HS-27A (cell line): Measurements from ENCODE around the gene CASS4.
A peak's percentile ranks its signal among the peaks of the same experiment; 100 is the strongest.
"Not testable (repeated sequence)": the region's sequence is repeated elsewhere in the genome, so short reads cannot be mapped to it uniquely, and the experiment has no call there.

ENCODE experiments used
- DNase-seq: peaks from one replicate; pipeline ENCODE4 v3.0.0-alpha.2; 2012; ENCODE audit warnings: low read depth, missing footprints

Gene CASS4

DNA sequence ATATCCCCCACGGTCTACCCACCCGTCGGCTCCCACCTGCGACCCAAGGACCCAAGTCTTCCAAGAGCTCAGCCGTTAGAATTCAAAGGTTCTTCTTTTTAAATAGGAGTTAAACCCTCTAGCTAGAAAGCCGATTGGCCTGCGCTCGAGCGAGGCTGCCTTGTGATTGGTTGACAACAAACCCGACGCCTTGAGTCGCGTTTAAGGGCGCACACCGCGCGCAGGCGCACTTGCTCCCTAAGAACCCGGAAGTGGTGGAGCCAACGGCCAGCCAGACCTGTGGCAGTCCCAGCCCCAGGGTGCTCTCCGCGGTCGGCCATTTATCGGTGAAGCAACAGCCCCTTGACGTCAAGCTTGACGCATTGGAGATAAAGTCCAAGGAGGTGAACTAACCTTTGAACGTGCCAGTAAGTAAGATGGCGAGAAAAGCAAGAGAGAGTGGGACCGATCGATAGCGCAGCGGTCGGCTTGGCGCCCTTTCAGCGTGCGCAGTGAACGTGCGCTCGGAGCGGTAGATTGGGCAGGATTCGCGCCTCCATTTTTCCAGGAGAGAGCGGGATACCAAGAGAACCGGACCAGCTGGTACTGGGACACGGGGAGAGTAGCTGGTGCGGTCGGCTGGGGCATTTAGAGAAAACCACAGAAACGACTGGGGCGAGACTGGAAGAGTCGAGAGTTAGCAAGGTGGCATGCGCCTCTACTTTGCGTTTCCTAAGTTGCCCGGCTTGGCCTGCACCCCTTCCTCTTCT lies 19.8 kb upstream of the CASS4 start, which contains the start of the genes AURKA and CSTF1:
Gene AURKA, minus strand, starts transcription at position 84 of the 749 bp plus-strand sequence. CDS start 4,018 bp downstream, outside the sequence.
Gene CSTF1, plus strand, starts transcription at position 514 of the 749 bp plus-strand sequence. CDS start 2,908 bp downstream, outside the sequence.
- peak; percentile 100 for DNase-seq

DNA sequence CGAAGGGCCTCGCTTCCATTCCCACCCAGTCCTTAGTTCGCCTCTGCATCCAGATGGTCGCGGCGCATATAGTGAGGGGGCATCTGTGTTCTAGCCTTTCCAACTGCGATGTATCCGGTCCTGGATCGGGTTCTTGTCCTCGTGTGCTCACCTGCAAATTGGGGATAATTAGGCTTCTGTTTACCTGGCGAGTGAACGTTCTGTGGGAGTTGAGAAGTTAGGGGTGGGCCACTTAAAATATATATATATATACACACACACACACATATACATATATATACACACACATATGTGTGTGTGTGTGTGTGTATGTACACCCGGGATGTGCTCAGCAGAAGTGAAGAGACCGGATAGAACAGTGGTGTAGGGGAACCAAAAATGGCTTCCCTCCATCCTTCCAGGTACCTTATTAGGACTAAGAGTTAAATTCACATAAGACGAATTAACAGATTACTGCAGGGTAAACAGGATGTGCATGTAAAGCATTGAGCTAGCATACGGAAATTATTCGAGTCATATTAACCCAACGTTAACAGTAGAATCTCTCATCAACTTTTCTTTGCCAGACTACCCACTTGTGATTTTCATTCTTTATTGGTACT lies 19.1 kb upstream of the CASS4 start:
- DNase-seq = no peak

DNA sequence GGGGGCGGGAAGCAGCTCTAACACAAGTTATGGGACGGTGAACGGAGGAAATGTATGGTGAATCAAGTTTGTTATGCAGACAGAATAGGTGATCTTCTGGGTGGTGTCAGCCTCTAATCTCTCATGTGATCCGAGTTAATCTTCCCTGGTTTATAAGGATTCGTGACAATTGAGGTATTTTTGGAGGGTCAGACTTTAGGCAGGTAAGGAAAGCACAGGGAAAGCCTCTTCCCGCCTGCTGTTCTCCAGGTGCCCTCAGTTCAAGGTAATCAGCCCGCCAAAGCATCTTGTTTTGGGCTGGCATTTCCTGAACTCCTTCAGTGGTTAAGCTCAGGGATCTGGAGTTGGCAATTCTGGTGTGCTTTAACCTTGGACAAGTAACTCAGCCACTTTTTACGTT lies 18.4 kb upstream of the CASS4 start:
- DNase-seq = no peak

DNA sequence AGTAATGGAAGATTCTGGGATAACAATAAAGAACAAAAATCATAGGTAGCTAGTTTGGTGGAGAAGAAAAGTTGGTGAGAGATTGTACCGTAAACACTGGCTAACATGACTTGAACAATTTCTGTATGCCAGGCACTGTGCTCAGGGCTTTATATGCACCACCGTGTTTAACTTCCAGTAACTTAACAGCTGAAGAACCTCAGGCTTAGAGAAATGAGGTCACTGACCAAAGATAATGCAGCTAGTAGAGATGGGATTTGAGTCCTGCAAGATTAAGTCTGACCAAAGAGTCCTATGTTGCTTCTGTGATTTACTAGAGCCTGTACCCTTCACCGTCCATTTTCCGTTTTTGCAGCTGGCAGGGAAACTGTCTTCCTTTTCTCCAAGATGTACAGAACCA lies 16.9 kb upstream of the CASS4 start:
- DNase-seq = no peak

DNA sequence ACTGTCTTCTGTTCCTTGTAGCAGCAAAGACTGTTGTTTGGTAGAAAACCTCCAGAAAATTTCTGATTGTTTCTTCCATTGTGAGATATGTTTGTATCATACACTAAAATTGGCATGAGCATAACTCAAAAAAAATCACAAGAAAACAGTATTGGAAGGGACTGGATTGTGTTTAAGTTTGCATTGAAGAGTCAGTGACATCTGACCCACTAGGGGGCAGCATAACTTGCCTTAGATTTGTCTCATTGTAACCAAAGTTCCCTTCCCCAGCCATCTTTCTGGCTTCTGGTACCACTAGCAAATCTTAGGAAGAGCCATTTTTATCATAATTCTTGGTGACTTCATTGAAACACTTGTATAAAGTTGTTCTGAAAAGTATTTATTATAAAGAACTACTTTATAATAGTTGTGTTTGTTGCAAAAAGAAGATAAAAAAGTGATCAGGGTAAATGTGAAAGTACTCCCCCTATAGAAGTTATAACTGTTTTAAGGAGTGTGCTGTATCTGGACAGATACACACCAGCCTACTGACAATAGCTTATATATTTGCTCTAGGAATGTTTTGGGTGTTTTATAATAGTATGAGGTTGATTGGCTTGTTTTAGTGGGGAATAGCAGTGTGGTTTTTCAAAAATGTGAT lies 11.9 kb upstream of the CASS4 start:
- DNase-seq = peak; percentile 51

DNA sequence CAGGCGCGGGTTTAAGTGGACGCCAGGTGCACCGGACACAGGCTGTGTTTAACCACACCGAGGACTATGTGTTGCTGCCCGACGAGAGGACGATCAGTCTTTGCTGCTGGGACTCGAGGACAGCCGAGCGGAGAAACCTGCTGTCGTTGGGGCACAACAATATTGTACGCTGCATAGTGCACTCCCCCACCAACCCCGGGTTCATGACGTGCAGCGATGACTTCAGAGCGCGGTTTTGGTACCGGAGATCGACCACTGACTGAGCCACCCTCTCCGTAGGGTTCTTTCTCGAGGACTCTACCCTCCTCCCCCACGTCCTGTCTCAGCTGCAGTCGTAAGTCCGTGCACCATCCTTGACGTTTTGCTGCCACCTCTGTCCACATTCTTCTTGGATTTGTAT lies 8.6 kb upstream of the CASS4 start:
- DNase-seq = no peak

DNA sequence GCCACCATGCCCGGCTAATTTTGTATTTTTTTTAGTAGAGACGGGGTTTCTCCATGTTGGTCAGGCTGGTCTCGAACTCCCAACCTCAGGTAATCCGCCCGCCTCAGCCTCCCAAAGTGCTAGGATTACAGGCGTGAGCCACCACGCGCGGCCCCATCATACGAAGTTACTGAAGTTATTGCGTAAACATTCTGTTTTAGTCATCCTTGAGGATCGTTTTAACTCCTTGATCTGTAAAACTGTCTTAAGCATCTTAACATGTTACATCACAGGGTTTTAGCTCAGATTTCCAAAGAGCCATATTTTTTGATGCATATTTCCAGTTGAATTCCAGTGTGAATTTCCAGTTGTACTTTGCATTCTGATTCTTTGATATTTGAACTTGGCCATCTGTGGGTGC lies 6.7 kb upstream of the CASS4 start:
- not testable (repeated sequence) for DNase-seq

DNA sequence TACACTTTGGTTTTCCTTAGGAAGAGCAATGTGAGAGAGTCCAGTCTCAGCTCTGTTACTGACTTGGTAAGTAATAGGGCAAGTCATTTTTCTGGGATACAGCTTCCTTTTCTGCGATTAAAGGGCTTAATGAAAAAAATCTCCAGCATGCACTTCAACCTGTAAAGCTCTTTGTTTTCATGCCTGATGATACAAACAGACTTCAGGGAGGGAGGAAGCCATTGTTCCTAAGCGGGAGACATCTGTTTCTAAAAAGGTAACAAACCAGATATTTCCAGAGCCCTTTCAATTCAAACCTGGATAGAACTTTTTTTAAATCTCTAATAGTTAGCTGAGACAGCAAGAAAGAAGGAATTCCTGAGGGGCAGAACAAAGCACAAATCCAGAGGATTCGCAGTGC lies 5.2 kb upstream of the CASS4 start:
- no peak for DNase-seq

DNA sequence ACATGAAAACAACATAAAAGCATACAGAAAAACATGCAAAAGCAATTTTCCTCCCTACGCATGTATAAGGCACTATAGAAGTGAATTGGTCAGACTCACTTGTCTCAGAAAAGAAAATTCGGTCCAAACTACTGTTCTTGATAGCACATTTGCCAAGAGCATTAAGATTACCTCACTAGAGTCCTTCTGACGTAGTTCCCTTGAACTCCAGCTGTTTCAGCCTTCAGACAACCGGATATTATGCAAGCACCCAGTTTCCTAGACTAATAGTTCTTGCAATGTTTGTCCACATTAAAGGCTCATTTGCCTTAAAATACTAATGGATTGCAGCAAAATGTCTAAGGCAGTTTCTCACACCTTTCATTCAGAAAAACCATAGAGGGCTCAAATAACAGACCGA lies 2.5 kb upstream of the CASS4 start:
- no peak for DNase-seq

DNA sequence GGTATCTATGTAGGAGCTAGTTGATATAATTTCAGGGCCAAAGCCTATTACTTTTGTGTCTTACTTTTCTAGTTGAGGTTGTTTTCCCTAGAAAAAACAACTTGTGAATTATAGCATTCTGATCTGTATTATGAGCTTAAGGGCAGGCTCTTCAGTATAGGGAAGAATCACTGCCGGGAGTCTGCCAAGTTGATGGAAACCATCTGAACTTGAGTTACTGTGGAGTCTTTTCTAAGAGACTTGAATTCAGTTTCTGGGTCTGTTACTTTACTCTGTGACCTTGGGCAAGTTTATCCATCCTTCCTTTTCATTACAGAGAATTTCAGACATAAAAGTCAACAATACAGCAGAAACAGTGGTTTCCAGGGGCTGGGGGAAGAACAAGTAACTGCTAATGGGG lies 2.1 kb upstream of the CASS4 start:
- no peak for DNase-seq

DNA sequence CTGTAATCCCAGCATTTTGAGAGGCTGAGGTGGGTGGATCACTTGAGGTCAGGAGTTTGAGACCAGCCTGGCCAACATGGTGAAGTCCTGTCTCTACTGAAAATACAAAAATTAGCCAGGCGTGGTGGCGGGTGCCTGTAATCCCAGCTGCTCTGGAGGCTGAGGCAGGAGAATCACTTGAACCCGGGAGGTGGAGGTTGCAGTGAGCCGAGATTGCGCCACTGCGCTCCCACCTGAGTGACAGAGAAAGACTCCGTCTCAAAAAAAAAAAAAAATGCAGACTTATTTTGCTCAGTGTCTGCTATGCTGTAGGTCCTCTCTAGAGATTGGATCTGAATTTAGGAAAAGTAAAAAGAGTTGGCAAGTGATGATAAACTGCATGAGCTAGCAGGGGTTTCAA lies 773 bp upstream of the CASS4 start:
- not testable (repeated sequence) for DNase-seq

DNA sequence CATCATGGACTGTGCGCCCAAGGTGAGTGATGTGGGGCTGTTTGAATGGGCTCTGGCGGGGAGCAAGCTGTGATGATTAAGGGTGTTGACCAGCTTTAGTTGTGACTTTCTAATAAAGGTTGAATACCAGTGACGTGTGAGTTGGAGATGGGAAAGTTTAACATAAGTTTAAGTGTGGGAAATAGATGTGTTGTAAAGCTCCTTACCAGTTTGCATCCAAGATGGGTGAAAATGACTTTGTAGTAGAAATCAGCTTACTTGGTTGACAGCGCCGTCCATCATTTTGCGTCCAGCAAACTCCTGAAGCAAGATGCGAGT lies 372 bp downstream of the CASS4 start:
- no peak for DNase-seq

DNA sequence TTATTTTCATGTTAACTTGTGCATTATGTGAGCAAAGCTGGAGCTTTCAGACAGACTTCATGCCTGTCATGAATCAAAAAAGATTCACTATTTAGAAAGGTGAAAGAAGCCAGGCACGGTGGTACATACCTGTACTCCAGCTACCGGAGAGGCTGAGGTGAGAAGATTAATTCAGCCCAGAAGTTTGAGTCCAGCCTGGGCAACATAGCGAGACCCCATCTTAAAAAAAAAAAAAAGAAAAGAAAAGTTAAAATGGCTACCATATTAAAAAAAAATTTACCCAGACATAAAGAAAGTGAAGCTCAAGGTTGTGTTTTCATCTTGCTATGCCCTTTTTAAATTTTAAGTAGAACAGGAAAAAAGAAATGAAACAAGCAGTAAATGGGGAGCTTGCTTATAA lies 889 bp downstream of the CASS4 start:
- no peak for DNase-seq

DNA sequence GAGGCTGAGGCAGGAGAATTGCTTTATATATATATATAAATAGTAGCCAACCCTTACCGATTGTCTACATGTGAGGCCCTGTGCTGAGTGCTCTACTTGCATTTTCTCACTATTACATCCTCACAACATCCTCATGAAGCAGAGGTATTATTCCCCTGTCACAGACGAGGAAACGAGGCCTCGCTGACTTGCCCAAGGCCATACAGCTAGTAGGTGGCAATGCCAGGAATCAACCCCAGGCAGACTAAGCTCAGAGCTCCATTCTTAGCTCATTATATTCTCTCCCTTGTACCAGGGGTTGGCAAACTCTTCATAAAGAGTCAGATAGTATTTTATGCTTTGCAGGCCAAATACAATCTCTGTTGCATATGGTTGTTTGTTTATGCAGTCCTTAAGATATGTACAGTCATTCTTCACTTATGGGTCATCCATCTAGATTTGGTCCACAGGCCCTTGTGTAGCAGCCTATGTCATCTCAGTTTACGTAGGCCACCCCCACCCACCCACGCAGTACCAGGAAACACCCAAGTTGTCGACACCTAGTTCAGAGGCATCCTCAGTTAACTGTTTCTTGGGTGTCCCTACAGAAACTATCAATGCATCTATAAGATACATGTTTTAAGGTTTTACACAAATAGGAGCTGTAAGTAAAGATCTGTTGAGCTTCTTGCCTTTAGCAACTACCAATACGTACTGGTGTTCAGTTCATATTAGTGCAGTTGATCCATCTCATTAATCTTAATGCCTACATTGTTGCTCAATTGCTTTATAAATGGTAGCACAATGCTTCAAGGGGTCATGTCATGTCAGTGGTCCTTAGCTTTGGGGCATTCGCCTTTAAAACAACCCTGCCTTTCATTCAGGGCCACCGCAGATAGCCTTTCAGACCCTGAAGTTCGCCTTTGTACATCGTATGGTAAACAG lies 3.0 kb downstream of the CASS4 start:
- DNase-seq = no peak

DNA sequence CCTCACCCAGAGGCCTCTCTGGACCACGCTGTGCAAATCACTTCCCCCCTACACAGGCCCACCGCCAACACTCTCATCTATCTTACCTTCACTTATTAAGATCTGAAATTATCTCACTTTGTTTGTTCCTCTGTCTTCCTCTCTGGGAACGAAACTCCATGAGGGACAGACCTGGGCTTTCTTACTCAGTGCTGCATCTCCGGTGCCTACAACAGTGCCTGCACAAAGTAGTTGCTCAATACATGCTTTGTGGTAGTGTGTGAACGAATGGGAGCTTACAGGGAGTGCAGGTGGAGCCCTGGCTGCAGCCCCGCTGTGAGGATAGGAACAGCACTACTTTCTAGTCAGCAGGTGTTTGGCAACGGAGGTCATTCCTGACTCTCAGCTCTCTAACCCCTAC lies 5.3 kb downstream of the CASS4 start:
- no peak for DNase-seq

DNA sequence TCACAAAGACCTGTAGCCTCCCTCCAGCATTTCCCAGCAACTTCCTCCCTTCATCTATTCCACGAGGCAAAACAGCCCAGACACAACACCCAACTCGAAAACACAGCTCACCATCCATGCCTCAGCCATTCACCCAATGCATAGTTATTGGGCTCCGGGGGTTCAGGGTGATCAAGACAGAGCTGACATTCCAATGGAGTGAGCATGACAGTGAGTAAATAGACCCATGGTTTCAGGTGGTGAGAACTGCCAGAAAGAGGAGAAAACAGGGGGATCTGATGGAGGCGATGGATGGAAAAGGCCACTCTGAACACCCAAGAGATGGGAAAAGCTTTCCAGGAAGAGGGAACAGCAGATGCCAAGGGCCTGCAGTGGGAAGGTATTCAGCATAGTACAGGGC lies 5.9 kb downstream of the CASS4 start:
- no peak for DNase-seq

DNA sequence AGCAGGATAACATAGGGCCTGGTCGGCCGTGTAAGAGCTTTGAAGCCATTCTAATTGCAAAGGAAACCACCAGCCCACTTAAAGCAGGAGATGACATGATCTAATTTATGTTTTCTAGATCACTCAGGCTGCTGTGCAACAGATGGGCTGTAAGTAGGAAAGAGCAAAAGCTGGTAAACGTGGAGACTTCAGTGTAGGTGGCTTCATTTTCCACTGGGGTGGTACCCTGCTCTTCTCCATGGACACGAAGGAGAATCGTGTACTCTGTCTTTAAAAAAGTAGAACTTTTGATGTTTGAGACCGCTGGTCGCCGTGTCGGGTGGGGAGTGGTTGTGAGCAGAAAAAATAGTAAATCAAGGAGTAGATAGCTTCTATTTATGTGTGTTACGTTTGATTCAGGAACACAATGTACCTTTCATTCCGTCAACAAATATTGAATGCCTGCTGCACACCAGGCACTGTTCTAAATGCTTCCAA lies 6.4 kb downstream of the CASS4 start:
- DNase-seq = no peak

DNA sequence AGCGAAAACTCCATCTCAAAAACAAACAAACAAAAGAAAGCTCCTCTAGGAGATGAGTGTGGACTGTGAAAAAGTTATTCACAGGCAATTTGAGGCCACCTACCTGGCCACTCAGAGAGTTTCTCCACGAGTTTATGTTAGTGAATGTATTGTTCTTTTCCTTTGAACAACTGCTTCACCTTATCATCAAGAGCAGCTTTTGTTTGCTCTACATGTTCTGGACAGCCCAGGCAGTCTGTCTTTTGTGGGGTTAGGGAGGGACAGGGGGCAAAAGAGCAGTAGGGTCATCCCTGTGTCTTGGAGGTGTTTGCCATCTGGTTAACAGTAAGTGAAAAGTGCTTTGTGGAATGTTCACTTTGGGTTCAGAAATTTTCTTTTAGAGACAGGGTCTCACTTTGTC lies 8.0 kb downstream of the CASS4 start:
- no peak for DNase-seq

DNA sequence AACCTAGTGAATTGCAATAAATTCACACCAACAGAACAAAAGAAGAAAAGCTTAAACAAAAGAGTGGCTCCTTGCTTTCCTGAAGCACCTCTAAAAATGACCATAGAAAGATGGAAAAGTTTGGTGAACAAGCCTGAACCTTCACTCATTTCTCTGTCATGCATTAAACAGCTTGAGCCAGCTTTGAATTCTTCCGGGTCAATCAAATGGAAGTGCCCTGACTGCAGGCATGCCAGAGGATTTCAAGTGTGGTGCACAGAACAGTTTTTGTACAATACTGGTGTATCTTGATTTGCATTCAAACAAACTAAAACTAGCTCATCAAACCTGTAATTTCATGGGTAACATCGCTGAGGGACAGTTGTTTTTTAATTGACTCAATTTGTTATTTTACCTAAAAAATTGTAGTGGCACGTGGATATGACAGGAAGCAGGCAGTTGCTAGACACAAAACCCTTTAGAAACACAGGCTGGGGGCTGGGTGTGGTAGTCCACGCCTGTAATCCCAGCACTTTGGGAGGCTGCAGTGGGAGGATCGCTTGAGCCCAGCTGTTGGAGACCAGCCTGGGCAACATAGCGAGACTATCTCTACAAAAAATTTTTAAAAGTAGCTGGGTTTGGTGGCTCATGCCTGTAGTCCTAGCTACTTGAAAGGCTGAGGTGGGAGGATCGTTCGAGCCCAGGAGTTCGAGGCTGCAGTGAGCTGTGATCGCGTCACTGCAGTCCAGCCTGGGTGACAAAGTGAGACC lies 9.1 kb downstream of the CASS4 start:
- DNase-seq = no peak

DNA sequence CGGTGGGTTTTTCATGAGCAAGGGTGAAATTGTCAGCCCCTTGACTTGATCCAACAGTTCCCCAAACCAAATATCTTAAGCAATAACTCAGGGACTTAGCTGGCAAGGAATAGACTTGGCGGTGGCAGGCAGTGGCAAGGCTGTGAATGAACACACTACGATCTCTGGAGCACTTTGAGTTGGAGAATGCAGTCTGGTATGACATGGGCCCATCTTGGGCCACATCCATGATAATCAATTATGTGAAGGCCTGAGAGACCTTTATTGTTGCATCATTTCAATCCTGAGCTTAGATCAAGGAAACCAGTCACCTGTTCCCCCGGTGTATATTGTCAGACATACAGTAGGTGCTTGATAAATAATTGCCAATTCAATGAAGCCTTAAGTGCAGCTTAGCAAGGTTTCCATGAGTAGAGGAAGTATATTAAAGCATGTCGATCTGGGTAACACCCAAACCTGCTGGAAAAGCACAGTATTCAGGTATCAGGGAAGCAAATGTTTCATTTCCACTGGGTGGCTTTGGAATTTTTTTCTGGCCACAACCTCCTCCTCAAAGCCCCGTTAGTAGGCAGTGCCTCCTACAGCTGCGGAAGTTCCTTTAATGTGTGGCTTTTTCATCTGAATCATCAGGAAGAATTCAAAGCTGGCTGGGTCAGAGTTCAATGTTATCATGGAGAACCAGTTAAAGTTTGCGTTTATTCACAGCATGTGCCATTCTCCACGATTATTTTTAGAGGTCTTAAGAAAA lies 10.2 kb downstream of the CASS4 start:
- DNase-seq = peak; percentile 66

DNA sequence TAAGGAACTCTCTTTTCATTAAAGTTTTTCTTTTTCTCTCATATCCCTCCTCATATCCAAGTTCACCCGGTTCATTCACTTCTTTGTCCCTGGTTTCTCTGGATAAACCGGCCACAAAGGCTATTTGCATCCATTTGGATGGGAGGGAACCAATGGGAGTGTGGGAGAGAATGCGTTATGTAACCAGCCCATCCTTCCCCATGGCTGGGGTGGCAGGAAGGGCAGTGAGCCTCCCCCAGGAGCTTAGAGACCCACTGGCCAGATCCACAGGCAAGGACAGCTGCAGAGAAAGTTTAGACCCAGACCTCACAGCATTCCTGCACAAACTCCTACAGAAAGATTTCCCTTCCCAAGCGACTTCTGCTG lies 10.7 kb downstream of the CASS4 start:
- no peak for DNase-seq
